EL (cell line): ENCODE data around the gene PPP3CA.
A peak's percentile ranks its signal among the peaks of the same experiment; 100 is the strongest.

Experiments used
- DNase-seq: peaks from one replicate; pipeline ENCODE4 v3.0.0-alpha.2; 2016

Gene PPP3CA

DNA sequence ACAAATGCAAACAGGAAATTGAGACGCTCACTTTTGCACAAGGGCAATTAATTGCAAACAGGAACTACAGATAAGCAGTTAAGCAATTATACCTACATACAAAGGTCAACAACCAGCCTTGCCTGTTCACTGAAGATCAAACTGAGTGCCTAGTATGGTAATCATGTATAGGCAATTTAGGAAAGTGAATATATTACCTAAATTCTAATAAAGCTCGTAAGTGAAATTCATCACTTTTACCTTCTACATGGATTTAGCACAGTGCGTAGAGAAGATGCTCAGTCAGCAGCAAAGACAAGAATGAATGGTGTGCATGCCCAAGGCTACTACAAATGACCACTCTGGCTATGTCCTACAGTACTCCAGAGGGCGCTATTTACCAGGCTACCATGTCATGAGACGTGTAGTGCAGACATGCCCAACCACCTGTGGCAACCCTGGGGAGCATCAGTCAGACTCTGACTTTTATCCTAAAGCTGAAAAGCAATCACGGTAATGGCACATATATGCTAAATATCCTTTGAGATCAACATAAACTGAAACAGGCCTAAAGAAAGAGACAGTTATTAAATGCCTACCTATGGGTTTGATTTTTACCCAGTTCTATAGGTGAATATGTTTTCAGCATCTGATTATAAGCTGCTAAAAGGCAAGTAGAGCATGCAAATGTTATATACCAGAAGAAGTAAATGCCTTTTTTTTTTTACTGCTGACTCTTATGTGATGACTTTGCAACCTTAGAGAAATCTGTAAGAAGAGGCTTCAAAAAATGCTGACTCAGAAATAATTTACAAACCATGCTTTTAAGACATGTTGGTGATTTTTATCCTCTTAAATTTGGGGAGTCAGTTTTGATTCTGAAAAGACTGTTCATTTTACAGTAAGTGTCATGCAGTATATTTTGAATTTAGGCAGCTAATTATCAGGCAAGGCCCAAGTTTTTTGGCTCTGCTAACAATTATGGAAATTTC is 178.0 kb downstream of the PPP3CA start:
- peak; percentile 69 for DNase-seq

DNA sequence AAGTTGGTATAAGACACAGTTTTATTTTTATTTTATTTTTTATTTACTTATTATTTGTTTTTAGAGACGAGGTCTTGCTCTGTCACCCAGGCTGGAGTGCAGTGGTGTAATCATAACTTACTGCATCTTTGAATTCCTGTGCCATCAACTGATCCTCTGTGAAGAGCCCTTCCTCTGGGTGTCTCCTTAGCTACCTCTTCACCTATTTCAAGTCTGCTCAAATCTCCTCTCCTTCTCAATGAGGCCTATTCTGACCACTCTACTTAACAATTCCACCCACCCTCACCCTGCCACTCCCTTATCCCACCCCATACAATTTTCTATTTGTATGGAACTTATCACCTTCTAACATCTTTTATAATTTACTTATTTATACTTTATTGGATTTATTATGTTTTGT is 183.4 kb downstream of the PPP3CA start:
- no peak for DNase-seq

DNA sequence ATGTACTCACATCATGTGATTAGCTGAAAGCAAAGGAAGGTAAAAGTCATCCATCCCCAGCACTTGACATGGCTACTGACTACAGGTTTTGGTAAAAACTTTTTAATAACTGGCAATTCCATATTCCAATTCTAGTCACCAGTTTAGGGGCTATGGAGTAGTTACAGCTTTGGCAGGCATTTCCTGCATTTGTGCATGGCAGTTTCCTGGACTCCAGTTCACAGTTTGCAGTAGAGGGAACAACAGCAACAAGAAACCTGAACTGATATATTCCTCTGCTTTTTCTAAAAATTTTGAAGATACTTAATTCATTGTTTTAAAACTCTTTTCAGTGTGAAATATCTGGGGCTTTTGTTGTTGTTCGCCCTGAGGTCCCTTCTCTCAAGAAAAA is 184.3 kb downstream of the PPP3CA start:
- no peak for DNase-seq

DNA sequence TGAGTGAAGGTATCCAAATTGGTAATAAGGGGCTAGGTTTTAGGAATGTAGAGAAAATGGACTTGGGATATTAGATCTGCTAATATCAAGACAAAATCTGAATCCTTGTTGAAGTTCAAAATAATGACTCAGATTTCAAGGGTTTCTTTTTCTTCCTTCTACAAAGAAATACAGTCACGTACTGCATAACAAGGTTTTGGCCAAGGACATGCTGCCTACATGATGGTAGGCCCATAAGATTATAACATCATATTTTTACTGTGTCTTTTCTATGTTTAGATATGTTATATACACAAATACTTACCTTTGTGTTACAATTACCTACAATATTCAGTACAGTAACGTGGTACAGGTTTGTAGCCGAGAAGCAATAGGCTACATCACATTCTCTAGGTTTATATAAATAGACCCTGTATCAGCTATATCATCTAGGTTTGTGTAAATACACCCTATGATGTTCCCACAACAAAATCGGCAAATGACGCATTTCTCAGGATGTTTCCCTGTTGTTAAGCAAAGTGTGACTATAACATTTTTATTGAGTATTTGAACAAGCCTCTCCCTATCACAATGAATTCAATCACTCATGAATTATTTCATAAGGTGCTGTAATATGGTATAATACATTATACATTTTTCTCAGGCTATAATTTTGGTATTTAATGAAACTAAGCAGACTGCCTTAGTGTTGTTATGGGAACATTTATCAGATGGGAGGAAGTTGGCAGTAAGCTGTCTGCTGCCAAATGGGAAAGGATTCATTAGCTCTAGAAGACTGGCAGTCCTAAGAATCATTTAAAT is 186.3 kb downstream of the PPP3CA start:
- no peak for DNase-seq

DNA sequence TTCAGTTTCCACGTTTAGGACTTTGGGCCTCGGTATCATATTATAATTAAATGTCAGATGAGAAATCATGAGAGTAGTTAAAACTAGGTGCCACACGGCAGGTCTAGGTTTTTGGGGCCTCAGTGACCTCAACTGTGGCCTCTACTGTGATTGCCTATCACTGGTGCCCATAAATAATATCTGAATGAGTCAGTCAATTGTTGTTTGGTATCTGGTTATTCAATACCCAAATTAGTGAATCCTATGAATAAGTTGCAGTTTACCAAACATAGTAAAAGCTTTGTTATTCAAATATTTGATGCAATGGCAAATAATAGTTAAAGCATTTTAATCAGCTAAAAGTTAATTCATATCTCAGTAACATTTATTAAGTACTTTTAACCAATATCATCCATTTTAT is 188.8 kb downstream of the PPP3CA start:
- DNase-seq: no peak

DNA sequence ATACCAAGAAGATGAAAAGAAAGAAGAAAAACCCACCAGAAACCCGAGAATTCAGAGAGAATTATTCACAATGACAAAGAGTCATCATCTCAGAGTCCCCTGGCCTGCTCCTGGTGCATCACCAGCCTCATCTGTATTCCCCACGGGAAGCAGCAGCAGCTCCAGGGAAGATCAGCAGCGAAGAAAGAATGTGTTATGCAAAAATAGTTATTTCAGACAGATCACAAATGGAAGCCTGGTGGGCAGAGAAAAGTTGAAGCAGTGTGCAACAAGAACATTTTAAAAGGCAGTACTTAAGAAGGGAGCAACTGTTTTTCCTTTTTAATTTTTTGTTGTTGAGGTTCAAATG is 189.2 kb downstream of the PPP3CA start:
- DNase-seq: peak; percentile 49

DNA sequence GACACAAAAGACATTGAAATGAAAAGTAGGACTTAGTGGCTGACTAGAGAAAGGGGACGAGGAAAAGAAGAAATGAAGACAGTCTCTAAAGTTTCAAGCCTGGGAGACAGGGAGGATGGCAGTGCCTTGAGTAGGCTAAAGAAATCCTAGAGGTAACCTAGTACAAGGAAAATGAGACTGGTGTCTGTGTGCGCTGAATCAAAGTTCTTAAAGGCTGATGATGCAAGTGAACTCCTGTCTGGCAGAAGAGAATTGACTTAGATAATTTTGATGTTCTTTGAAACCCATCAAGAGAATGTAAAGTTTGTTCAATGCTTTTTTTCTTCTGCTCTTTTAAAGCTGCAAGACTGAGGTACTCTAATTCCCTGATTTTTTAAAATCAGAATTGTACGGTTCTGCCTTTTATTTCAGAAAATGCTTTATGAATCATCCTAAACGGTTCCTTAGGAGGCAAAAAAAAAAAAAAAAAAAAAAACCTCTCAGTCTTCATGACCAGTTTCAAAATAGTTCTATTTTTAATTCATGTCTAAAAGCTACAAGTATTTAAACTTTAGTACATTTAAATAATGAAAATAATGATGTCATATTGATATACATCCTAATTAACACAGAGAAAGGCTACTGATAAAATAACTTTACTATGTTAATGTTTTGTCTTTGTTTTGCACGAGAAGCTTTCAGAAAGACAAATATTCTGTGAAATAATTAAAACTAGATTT is 189.8 kb downstream of the PPP3CA start:
- DNase-seq: no peak

DNA sequence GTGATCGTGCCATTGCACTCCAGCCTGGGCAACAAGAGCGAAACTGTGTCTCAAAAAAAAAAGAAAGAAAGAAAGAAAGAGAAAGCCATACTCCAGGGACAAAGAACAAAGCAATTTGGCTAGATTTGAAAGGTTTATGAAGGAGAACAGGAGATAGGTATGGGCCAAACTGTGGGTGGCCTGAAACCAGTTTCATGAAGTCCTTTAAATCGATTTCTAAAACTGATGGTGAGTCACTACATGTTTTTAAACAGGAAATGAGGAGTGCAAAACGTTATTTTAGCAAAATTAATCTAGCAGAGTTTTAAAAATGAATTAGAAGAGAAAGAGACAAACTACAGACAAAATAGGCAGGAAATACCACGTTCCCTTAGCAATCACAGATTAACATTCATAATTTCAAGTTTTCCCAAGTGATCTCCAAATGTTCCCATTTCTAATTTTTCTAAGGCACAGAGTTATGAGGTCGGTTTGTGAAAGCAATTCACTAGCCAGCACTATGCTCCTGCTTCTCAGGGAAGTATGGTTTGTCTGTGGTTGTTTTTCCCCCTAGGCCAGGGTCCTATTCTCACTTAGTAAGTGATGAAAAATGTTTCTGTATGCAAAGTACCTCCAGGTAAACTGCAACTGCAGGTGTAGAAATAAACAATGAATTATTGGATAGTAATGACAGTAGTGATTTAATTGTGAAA is 190.6 kb downstream of the PPP3CA start:
- DNase-seq: no peak

DNA sequence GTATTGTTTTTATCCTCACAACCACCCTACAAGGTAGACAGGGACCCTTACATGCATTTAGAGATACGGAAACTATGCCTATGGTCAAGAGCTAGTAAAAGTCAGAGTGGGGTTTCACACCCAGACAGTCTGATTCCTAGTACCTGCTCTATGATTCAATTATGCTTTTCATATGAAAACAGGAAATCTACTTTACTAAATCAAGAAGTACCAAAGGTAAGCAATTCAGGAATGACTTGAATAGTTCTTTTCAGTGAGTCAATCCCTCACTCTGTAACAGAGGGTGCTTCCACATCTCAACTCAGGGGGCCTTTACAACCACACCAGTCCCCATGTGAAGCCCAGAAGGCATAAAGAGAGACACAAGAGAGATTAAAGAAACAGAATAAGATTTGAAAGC is 191.4 kb downstream of the PPP3CA start:
- no peak for DNase-seq

DNA sequence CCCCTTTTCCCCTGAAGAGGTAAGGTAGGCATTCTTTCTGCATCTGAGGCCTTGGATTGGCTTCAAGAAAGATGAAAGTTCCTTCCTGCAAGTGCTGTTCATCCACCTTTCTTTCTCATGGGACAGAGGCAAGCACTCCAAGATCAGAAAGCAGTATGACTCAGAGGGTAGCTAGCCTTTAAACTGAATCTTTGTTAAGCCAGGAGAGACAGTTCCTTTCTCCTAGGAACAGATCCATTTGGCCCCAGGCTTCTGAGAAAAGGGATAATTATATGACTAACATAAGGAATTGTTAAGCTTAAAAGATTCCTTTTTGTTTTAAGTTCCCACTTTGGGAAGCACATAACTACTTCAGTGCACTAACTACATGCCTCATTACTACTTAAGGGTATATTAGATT is 192.0 kb downstream of the PPP3CA start:
- peak; percentile 81 for DNase-seq

DNA sequence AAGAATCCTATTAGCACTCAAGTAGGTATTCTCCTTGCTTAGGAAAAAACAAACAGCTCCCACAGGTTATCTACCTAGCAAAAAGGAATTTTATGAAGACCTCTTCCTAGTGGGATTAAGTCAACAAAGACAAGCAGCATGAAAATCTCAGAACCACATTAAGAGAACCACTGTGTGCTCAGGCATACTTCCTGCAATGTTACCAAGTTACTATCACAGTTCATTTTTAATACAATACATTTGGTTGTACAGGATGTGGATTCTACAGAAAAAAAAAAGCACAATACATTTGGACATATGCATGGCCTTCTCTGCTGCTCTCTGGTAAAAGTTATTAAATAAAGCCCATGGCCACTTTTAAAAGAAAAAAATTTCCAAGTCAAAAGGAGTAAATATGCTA is 193.7 kb downstream of the PPP3CA start:
- no peak for DNase-seq

DNA sequence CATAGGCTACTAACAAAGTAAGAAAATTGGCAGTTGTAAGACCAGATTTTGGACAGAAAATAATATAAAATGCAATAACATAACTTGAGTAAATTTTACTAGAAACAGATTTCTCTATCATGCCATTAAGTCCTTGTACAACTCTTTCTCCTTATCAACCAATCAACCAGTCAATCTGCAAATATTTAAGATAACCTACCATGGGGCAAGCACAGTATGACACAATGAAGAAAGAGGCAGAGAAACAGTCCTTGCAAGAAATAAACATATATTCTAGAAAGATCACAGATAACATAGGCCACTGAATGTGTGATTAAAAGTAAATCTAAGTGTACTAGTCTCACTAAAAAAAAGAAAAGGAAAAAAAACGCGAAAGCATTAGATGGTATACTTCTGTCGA is 194.8 kb downstream of the PPP3CA start:
- no peak for DNase-seq

DNA sequence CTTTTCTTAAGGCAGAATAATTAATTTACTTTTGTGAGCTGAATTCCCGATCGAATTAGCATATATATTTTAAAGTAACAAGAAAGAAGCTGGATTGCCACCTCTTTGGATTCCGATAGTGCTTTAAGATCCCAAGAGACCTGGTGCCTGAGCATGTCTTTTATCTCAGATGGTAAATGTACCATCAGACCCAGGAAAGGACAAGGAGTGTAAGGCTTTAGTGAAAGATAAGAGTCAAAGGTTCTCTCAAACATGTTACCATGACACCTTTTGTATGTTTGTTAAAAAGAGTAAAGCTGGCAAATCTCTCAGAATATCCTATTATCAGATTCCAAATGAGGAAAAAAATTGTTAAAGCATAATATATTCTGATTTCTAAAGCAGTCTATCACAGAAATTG is 198.8 kb downstream of the PPP3CA start:
- no peak for DNase-seq

DNA sequence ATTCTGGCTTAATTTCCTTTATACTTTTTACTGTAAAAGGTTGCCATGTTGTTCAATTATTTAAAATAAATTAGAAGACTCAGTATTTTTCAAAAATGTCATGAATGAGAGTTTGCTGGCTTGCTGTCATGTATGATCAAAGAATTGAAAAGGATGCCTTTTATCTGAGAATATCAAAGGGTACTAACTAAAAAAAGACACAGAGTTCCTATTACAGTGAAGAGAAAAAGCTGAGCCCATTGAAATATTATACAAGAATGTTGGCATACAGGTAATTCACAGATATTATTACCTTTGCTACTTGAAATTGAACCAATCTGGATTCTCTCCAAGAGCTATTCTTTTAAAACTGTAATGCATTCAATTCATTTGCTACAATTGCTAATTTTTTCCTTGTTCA is 200.0 kb downstream of the PPP3CA start:
- DNase-seq: no peak

DNA sequence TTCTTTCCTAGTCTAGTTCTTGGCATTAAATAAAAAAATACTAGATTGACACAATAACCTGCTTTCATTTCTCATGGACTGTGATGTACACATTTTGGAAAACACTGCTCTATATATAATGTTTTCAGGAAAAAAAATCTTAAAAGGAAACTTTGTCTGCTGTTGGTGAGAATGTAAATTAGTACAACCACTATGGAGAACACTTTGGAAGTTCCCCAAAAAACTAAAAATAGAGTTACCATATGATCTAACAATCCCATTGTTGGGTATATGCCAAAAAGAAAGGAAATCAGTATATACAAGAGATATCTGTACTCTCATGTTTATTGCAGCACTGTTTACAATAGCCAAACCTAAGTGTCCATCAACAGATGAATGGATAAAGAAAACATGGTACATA is 202.3 kb downstream of the PPP3CA start:
- no peak for DNase-seq

DNA sequence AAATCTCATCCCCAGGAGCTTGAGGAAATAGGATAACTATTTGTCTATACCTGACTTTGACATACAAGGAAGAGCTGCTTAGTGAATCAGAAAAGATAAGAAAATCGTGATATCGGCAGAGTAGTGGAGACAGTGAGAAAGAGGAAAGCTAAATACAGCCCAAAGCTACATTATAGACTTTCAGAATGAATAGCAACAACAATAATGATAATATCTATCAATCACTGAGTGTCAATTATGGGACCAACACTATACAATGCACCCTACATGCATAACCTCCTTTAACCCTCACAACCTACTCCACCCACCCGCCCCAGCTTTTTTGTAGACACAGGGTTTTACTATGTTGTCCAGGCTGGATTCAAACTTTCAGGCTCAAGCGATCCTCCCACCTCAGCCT is 205.1 kb downstream of the PPP3CA start:
- no peak for DNase-seq

DNA sequence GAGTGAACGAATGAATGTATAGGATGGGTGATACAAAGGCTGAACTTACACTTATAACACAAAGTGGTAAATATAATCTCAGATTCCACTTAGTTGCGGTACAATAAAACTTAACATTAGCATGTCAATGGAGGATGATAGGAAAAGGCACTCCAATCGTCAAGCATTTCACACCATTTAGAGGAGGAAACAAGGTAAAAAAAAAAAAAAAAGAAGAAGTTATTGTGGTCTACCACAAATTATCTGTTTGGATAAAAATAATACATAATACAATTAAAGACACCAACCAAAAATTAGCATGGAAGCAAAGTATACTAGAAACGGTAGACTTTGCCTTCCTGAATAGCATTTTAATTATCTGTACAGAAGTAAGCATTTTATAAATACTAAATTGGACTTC is 205.5 kb downstream of the PPP3CA start:
- no peak for DNase-seq

DNA sequence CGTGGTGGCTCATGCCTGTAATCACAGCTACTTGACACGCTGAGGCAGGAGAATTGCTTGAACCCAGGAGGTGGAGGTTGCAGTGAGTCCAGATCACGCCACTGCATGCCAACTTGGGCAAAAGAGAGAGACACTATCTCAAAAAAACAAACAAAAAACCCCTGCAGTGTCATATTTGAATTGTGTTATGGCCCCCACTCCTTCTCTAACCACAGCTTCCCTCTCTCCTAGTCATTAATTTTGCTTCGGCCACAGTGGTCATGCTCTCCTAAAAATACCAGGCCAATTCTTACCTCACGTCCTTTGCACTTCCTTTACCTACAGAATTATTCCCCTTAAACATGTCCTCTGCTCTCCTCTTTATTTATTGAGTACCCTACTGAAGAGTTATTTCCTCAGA is 206.1 kb downstream of the PPP3CA start:
- DNase-seq: no peak

DNA sequence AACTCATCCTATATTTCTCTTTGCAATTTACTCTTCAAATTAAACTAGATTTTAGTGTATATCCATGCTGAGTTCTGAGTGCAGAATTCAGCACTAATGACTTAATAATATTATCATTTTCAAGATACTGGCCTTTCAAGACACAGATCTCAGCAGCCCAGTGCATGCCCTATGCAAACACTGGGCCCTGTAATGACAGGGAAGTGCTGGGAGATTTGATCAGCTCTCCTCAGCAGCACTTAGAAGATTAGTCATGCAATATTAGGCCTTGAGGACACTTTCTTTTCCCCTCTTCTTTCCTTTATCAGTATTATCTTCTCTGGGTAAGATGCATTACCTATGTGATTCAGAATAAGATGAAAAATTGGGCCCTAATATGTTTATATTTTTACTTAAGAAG is 207.1 kb downstream of the PPP3CA start:
- no peak for DNase-seq

DNA sequence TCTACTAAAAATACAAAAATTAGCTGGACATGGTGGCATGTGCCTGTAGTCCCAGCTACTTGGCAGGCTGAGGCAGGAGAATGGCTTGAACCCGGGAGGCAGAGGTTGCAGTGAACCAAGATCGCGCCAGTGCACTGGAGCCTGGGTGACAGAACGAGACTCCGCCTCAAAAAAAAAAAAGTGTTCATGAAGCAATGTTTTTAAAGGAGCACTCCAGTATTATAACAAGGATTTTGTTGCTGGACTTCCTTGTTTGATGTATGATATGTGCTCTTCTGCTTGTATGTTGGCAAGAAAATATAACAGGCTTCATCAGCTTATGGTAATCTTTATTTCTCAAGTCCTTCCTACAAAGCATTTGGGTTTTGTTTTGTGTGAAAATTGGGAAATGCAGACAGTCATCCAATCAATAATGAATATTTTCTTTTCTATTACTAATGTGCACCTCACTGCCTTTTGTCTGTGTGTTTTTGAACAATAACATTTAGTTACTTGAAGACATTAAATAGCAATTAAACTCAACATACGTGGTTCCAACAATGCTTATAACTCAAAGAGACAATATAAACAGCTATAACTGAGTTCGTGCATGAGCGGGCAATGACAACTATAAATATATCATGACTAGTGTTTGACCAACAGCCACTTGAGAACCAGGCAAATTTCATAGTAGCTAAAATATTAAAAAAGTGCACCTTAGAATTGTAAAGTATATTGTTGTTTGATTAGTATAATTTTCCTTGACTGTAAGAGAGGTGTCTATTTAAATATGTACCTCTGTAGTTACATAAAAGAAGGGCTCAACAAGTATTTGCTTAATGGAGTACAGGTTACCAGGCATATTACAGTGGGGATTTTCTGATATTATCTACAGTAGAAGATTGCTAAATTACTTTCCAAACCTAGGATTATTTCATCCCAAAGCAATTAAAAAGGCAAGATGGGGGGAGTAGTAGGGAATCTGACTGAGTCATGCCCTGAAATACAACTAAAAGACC is 210.7 kb downstream of the PPP3CA start:
- DNase-seq: no peak

DNA sequence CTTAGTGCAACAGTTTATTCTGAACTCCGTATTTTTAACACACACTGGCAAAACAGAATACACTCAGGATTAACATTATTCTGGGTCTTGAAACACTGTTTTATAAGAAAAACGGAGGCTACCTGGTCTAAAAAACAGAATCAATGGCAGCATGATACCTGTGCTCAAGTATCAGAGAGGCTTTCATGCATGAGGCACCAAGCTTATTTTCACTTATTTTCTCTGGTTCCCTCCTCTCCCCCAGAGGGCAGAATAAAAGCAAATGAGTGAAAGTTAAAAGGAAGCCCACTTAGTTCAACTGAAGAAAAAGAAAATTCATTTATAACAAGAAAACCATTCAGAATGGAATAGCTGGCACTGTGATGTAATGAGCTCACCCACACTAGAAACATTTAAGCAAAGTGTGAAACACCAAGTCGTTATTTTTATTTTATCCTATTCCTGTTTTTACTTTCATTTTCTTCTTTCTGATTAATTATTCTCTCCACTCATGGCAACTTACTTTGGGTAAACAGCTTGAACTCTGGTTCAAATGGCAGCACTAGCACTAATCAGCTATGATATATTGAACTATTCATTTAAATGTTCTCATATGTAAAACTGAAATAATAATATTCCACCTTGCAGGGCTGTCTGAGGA is 211.8 kb downstream of the PPP3CA start:
- DNase-seq: no peak
